Neural cell (in vitro differentiated cells): Measurements from ENCODE around the gene RCC1. TPM values are rescaled to one million over a fixed set of nuclear protein-coding genes. Genes with fewer than 3 reads are reported as not detected.

ENCODE experiments used
- H2AFZ ChIP-seq: fragments of 200-600, 300-800 bp; sonication (generic), shearing (Covaris generic); 2 replicates; pipeline ENCODE4 v1.6.0; 2014; ENCODE audit warnings: low read depth, mild to moderate bottlenecking, antibody characterized with exemption, low read length, moderate library complexity
- H3F3A ChIP-seq: fragments of 200-600 bp; shearing (Covaris generic); 2 replicates; pipeline ENCODE4 v1.6.1; 2016; ENCODE audit warnings: mild to moderate bottlenecking, moderate library complexity, mixed read lengths, antibody characterized with exemption, low read length; ENCODE audit not compliant: insufficient read depth, poor library complexity, severe bottlenecking
- H3K27ac ChIP-seq: fragments of 200-600, 300-800 bp; sonication (generic), shearing (Covaris generic); 2 replicates; pipeline ENCODE4 v1.5.1; 2014; ENCODE audit warnings: mild to moderate bottlenecking, low read length, moderate library complexity
- H3K27me3 ChIP-seq: fragments of 300-800, 200-600 bp; sonication (generic), shearing (Covaris generic); 2 replicates; pipeline ENCODE4 v1.6.0; 2014; ENCODE audit warnings: mild to moderate bottlenecking, low read depth, low read length, moderate library complexity; ENCODE audit not compliant: insufficient read depth
- H3K36me3 ChIP-seq: fragments of 300-800, 200-600 bp; sonication (generic), shearing (Covaris generic); 2 replicates; pipeline ENCODE4 v1.5.1; 2014; ENCODE audit warnings: mild to moderate bottlenecking, antibody characterized with exemption, low read length, moderate library complexity; ENCODE audit not compliant: insufficient read depth
- H3K4me2 ChIP-seq: fragments of 300-800, 200-600 bp; sonication (generic), shearing (Covaris generic); 2 replicates; pipeline ENCODE4 v1.6.0; 2014; ENCODE audit warnings: mild to moderate bottlenecking, low read length
- H3K4me3 ChIP-seq: fragments of 300-800, 200-600 bp; sonication (generic), shearing (Covaris generic); 2 replicates; pipeline ENCODE4 v1.5.1; 2014; ENCODE audit warnings: mild to moderate bottlenecking, low read length, moderate library complexity
- H3K79me2 ChIP-seq: fragments of 200-600 bp; shearing (Covaris generic); replicated peaks from 2 replicates; pipeline ENCODE4 v1.6.0; 2014; ENCODE audit warnings: mild to moderate bottlenecking, low read length, moderate library complexity; ENCODE audit not compliant: insufficient read depth
- H3K9ac ChIP-seq: fragments of 300-800, 200-600 bp; sonication (generic), shearing (Covaris generic); 2 replicates; pipeline ENCODE4 v1.6.1; 2016; ENCODE audit warnings: mild to moderate bottlenecking, low read length, mixed read lengths
- H3K9me2 ChIP-seq: fragments of 200-600 bp; shearing (Covaris generic); 2 replicates; pipeline ENCODE4 v1.6.1; 2016; ENCODE audit warnings: mild to moderate bottlenecking, low read length, mixed read lengths; ENCODE audit not compliant: insufficient read depth
- H3K9me3 ChIP-seq: fragments of 200-600, 300-800 bp; sonication (generic), shearing (Covaris generic); 2 replicates; pipeline ENCODE4 v1.6.1; 2016; ENCODE audit warnings: mild to moderate bottlenecking, mixed run types, low read length, moderate library complexity, mixed read lengths
- H4K20me1 ChIP-seq: fragments of 200-600 bp; shearing (Covaris generic); 2 replicates; pipeline ENCODE4 v1.6.1; 2016; ENCODE audit warnings: mild to moderate bottlenecking, mixed run types; ENCODE audit not compliant: insufficient read depth
- EP300 ChIP-seq: fragments of 450-650 bp; conservative IDR thresholded peaks from 2 replicates; pipeline ENCODE4 v1.6.1; 2014; ENCODE audit warnings: antibody characterized with exemption, mild to moderate bottlenecking, moderate library complexity; ENCODE audit not compliant: poor library complexity, severe bottlenecking
- EZH2 ChIP-seq: fragments of 200-600, 300-800 bp; shearing (Covaris generic), sonication (generic); IDR thresholded peaks from 2 replicates; pipeline ENCODE4 v1.6.1; 2014; ENCODE audit warnings: antibody characterized with exemption, low read length, borderline replicate concordance, mild to moderate bottlenecking; ENCODE audit not compliant: insufficient read depth, poor library complexity, severe bottlenecking
- MXI1 ChIP-seq: fragments of 450-650 bp; conservative IDR thresholded peaks from 2 replicates; pipeline ENCODE4 v1.6.1; 2014; ENCODE audit warnings: antibody characterized with exemption, mild to moderate bottlenecking; ENCODE audit not compliant: poor library complexity, severe bottlenecking
- POLR2AphosphoS5 ChIP-seq: IDR thresholded peaks from 2 replicates; pipeline ENCODE4 v1.6.1; 2012
- RAD21 ChIP-seq: fragments of 450-650 bp; conservative IDR thresholded peaks from 2 replicates; pipeline ENCODE4 v1.6.1; 2014; ENCODE audit warnings: antibody characterized with exemption, mild to moderate bottlenecking, moderate library complexity
- SMC3 ChIP-seq: fragments of 450-650 bp; conservative IDR thresholded peaks from 2 replicates; pipeline ENCODE4 v1.6.1; 2014; ENCODE audit warnings: antibody characterized with exemption, mild to moderate bottlenecking, moderate library complexity; ENCODE audit not compliant: poor library complexity
- TAF1 ChIP-seq: IDR thresholded peaks from 2 replicates; pipeline ENCODE4 v1.6.1; 2012; ENCODE audit warnings: low read depth
- polyA plus RNA-seq: library from polyadenylated mRNA; depleted of rRNA; stranded (reverse); fragments of >200 nt; gene quantifications from 2 replicates; pipeline ENCODE4 v1.2.3, GENCODE V29; 2014
- TF ChIP-seq, protein P1 (sequence below): IDR thresholded peaks from 2 replicates; pipeline ENCODE4 v1.6.1; 2012; ENCODE audit warnings: borderline replicate concordance
- TF ChIP-seq, protein P2 (sequence below): fragments of 450-650 bp; IDR thresholded peaks from 2 replicates; pipeline ENCODE4 v1.5.1; 2014; ENCODE audit warnings: antibody characterized with exemption, mild to moderate bottlenecking, moderate library complexity; ENCODE audit not compliant: poor library complexity, severe bottlenecking

The RCC1 gene
- polyA plus RNA-seq, 1 donor from 2014 or later, result 13.1 TPM

DNA sequence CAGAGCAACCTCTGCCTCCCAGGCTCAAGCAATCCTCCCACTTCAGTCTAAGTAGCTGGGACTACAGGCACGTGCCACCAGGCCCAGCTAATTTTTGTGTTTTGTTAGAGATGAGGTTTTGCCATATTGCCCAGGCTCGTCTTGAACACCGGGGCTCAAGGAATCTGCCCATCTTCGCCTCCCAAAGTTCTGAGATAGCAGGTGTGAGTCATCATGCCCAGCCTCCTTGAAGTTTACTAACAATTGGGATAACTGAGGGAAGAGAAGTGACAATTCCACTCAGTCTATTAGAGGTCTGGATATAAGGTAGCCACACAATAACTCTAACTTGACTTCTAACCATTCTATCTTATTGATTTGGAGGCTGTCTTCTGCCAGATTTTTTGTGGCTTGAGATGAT, 6.3 kb upstream of the RCC1 start:
- Histone ChIP-seq H3K9me2 (no peaks in the 10 kb centered on the region), H3K36me3 (no peaks in the 10 kb centered on the region), H2AFZ (no peak overlapping the region), H3K4me2 (no peak overlapping the region), H3F3A (no peaks in the 10 kb centered on the region), H3K9ac (no peak overlapping the region), H3K27ac (no peak overlapping the region), H3K9me3 (no peaks in the 10 kb centered on the region), H4K20me1 (no peaks in the 10 kb centered on the region), H3K4me3 (no peak overlapping the region), H3K79me2 (no peaks in the 10 kb centered on the region), H3K27me3 (no peaks in the 10 kb centered on the region)
- no peak for TF ChIP-seq TAF1
- no peak for TF ChIP-seq RAD21
- TF ChIP-seq, protein P1, sequence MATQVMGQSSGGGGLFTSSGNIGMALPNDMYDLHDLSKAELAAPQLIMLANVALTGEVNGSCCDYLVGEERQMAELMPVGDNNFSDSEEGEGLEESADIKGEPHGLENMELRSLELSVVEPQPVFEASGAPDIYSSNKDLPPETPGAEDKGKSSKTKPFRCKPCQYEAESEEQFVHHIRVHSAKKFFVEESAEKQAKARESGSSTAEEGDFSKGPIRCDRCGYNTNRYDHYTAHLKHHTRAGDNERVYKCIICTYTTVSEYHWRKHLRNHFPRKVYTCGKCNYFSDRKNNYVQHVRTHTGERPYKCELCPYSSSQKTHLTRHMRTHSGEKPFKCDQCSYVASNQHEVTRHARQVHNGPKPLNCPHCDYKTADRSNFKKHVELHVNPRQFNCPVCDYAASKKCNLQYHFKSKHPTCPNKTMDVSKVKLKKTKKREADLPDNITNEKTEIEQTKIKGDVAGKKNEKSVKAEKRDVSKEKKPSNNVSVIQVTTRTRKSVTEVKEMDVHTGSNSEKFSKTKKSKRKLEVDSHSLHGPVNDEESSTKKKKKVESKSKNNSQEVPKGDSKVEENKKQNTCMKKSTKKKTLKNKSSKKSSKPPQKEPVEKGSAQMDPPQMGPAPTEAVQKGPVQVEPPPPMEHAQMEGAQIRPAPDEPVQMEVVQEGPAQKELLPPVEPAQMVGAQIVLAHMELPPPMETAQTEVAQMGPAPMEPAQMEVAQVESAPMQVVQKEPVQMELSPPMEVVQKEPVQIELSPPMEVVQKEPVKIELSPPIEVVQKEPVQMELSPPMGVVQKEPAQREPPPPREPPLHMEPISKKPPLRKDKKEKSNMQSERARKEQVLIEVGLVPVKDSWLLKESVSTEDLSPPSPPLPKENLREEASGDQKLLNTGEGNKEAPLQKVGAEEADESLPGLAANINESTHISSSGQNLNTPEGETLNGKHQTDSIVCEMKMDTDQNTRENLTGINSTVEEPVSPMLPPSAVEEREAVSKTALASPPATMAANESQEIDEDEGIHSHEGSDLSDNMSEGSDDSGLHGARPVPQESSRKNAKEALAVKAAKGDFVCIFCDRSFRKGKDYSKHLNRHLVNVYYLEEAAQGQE, result no peak
- TF ChIP-seq EZH2, result no peak
- TF ChIP-seq POLR2AphosphoS5, result no peak
- TF ChIP-seq SMC3, result no peak
- TF ChIP-seq EP300, result no peak
- TF ChIP-seq MXI1, result no peak
- TF ChIP-seq, protein P2, sequence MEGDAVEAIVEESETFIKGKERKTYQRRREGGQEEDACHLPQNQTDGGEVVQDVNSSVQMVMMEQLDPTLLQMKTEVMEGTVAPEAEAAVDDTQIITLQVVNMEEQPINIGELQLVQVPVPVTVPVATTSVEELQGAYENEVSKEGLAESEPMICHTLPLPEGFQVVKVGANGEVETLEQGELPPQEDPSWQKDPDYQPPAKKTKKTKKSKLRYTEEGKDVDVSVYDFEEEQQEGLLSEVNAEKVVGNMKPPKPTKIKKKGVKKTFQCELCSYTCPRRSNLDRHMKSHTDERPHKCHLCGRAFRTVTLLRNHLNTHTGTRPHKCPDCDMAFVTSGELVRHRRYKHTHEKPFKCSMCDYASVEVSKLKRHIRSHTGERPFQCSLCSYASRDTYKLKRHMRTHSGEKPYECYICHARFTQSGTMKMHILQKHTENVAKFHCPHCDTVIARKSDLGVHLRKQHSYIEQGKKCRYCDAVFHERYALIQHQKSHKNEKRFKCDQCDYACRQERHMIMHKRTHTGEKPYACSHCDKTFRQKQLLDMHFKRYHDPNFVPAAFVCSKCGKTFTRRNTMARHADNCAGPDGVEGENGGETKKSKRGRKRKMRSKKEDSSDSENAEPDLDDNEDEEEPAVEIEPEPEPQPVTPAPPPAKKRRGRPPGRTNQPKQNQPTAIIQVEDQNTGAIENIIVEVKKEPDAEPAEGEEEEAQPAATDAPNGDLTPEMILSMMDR, result no peak

DNA sequence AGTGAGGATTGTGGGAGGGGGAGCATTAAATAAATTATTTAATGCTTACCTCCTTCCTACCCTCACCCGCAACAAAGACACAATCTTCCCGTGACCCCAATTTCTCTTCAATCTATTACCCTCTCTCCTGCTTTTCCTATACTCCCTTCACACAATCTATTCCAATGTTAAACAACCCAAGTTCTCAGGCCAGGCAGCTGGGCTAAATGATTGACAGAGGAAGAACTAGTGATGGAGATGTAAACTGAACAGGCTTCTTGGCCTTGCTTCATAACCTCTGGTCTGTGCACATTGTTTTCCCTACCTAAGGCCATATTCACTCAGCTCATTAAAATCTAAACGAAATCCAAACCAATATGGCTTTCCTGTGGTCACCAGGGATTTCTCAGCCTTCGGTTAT, 3.9 kb upstream of the RCC1 start:
- Histone ChIP-seq H3F3A (no peaks in the 10 kb centered on the region), H3K9me3 (no peaks in the 10 kb centered on the region), H3K4me2 (no peak overlapping the region), H3K9me2 (no peaks in the 10 kb centered on the region), H3K79me2 (peaks cover 9% of the 10 kb centered on the region), H3K9ac (no peak overlapping the region), H4K20me1 (no peaks in the 10 kb centered on the region), H3K27ac (no peak overlapping the region), H3K4me3 (no peak overlapping the region), H2AFZ (no peak overlapping the region), H3K36me3 (no peaks in the 10 kb centered on the region), H3K27me3 (no peaks in the 10 kb centered on the region)
- no peak for TF ChIP-seq EP300
- TF ChIP-seq, protein P2, result no peak
- no peak for TF ChIP-seq SMC3
- no peak for TF ChIP-seq MXI1
- TF ChIP-seq, protein P1, result no peak
- TF ChIP-seq TAF1, result no peak
- TF ChIP-seq RAD21, result no peak
- no peak for TF ChIP-seq EZH2
- TF ChIP-seq POLR2AphosphoS5, result no peak
